ENCODE measurements around the gene PLEKHG4B.
"Not testable (repeated sequence)": the region's sequence is repeated elsewhere in the genome, so short reads cannot be mapped to it uniquely, and the experiment has no call there.

PLEKHG4B gene

DNA sequence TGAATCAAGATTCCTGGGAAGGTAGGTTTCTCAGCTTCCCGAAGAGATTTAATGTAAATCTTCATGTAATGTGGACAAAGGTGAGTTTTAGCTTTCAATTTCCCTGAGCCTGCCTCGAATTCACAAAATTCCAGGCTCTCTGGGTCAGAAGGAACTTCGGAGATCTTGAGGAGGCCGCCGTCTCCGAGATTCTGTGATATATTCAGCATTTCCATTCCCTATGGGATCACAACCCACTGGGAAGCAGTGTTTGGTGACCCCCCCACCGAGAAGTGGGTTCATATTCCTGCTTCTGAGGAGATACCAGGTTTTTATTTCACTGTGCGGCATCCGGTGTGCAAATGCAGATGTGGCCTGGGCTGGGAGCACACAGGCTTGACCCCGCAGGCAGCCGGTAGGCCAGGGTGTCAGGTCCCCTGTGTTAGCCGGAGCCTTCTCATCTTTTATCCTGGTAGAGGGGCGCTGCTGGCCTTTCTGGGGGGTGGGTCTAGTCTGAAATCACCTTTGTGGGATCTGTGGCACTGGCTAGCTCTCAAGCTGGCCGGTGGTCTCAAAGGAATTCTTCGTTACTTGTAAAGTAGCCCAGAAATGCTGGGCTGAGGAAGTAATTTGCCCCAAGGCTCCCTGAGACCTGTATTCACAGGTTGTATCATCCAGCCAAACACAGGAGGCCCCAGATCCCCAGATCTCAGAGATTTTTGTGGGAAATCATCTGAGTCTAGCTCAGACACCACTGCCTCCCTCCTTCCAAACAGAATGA, 1.4 kb downstream of the PLEKHG4B start:
- no peak for DNase-seq (ENCODE audit: low spot score)

DNA sequence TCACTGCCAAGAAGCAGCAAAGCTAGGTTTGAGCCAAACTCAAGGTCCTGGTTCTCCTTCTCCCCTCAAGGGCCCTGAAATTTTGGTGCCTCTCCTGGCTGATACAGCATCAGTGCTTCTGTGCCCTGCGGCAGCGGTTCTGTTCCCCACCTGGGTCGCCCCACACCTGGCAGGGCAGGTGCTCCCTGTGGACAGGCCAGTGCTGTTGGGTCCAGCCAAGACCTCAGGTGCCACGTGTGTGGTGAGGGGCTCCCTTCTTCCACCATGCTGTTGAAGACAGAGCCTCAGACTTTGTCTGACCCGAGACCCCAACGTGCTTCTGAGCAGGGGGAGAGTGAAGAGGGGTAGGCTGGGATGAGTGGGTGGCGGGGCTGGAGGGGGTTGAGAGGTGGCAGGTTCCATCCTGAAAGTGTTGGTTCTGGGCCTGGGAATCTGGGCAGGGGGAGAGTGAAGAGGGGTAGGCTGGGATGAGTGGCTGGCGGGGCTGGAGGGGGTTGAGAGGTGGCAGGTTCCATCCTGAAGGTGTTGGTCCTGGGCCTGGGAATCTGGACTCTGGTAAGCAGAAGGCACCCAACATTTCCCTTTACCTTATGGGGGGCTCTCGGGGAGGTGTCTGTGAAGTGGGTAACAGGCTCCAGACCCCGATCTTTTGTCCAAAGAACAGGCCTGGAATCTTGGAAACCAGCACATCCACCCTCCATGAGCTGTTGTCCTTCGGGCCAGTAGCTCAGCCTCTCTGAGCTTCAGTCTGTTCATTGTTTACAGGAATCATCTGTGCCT, 2.3 kb downstream of the PLEKHG4B start:
- DNase-seq (ENCODE audit: low spot score), result no peak

DNA sequence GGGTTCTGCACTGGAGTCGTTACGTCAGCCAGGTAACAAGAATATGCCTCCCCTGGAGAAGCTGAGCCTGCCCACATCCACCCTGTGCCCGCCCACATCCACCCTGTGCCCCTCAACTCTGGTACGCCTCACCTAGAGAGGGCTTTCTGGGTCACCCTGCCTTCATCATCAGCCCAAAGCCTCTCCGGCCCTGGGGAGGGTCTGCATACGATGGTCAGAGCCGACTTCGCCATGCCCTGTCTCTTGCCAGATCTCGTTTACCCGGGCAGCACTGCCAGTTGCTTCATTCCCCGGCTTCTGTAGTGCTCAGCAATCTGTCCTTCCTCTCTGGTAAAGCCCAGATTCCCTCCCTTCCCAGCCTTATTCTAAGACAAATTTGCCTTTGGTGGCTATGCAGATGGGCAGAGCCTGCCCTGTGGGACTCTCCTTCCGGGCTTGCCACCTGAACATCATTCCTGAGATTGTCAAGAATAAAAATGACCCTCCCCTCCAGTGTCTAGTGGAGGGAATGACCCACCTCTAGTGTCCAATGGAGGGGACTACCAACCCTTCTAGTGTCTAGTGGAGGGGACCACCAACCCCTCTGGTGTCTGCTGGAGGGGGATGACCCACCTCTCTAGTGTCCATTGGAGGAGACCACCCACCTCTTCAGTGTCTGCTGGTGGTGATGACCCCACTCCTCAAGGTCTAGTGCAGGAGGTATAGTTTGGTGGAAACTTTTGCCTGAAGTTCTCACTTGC, 3.4 kb downstream of the PLEKHG4B start:
- no peak for DNase-seq (ENCODE audit: low spot score)

DNA sequence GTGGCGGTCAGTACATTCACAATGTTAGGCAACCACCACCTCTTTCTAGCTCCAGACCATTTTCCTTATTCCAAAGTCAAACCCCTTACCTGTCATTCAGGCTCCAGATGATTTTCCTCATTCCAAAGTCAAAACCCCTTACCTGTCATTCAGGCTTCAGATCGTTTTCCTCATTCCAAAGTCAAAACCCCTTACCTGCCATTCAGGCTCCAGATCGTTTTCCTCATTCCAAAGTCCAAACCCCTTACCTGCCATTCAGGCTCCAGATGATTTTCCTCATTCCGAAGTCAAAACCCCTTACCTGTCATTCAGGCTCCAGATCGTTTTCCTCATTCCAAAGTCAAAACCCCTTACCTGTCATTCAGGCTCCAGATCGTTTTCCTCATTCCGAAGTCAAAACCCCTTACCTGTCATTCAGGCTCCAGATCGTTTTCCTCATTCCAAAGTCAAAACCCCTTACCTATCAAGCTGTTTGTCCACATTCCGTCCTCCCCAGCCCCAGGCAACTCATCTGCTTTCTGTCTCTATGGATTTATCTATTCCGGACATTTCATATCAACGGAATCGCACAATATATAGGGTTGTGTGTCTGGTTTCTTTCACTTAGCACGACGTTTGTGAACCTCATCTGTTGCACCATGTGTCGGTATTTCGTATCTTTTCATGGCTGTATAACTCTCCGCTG, 5.2 kb downstream of the PLEKHG4B start:
- no peak for DNase-seq (ENCODE audit: low spot score)

DNA sequence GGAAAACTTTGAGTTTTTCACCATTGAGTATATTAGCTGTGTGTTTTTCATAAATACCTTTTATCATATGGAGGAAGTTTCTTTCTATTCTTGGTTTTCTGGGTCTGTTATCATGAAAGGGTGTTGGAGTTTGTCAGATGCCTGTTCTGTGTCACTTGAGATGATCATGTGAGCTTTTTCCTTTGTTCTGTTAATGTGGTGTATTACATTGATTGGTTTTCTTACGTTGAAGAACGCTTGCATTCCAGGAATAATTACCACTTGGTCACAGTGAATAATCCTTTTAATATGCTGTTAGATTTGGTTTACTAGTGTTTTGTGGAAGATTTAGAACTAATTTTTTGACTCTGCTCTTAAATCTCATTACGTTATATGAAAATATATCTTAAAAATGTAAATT, 7.8 kb downstream of the PLEKHG4B start:
- no peak for DNase-seq (ENCODE audit: low spot score)

DNA sequence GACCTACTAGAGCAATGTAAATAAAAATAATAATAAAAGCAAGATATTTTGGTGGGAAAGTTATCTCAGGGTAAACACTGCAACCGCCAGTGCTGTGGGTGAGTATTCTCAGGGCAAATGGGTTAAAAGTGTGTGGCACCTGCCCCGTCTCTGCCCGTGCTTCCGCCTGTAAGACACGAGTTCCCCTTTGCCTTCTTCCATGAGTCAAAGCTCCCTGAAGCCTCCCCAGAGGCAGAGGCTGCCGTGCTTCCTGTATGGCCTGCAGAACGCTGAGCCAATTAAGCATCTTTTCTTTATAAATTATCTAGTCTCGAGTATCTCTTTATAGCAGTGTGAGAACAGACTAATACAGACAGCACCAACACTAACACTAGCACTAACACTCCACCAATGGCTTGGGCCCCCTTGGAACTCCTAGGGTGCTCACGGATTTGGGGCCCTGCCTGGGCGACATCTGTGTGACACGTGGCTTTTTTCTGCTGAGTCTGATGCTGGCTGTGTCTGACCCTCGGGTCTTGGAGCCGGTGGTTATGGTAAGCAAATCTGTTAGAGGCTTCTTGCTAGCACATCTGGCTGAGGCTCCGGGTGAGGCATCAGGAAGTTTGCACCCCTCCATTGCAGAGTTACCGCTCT, 10.6 kb downstream of the PLEKHG4B start:
- no peak for DNase-seq (ENCODE audit: low spot score)

DNA sequence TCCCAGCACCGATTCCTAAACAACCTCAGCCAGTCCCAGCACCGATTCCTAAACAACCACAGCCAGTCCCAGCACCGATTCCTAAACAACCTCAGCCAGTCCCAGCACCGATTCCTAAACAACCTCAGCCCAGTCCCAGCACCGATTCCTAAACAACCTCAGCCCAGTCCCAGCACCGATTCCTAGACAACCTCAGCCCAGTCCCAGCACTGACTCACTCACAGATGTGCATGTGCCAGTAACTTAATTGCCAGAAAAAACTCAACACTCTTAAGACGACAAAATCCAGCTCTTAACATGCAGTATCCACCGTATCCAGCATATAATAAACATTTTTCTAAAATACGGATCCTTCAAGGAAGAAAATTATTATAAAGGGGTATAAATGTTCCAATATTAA, 12.1 kb downstream of the PLEKHG4B start:
- not testable (repeated sequence) for DNase-seq (ENCODE audit: low spot score)

DNA sequence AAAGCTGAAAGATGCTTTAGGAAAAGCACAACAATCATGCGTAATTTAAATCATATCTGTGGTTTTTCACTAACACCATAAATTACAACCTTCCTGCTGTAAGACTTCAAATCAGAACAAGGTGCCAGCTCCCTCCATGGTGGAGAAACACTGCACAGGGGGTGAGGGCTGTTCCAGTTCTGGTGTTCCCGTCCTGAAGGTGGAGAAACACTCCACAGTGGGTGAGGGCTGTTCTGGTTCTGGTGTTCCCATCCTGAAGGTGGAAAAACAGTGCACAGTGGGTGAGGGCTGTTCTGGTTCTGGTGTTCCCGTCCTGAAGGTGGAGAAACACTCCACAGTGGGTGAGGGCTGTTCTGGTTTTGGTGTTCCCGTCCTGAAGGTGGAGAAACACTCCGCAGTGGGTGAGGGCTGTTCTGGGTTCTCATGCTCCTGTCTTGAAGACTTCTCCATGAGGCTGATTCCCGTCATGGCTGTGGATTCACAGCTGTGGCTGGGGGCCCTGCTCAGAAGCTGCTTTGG, 12.9 kb downstream of the PLEKHG4B start:
- no peak for DNase-seq (ENCODE audit: low spot score)

DNA sequence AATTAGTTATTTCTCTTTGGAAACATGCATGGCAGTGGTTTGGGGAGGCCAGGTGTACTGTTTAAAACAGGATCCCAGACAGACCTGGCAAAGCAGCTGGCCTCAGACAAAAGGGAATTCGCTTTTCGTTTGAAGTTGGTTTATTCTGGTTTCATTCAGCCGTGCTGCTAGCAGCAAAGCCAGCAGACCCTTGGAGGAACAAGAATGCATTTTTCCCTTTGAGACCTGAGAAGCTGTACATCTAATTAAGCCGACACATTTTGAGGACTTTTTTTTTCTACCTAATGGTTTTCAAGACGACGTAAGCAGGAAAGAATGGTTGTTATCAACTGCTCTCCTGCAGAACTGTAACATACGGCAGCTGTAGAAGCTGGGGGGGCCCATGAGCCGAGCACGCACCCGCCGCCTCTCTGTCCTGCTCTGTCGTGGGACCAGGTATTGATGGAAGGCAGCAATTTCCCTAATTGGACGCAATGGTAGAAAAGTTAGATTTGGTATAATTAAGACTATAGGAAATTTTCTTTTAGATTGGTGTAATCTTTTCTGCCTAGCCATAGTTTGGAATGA, 13.6 kb downstream of the PLEKHG4B start:
- DNase-seq (ENCODE audit: low spot score), result no peak

DNA sequence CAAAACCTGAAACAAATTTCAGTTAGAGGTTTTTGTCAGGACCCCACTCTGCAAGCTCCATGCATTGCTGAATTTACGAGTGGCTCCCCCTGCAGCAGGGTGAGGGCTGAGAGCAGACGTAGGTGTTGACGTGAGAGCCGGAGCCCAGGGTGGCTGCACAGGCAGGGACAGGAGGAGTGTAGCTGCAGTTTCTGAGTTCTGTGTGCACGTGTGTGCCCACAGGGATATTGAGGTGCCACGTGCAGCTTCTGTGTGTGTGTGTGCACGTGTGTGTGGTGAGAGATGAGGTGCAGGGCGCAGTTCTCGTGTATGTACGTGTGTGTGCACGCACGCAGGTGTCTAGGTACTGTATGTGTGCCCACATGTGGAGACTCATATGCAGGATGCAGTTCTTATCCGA, 14.6 kb downstream of the PLEKHG4B start:
- no peak for DNase-seq (ENCODE audit: low spot score)

DNA sequence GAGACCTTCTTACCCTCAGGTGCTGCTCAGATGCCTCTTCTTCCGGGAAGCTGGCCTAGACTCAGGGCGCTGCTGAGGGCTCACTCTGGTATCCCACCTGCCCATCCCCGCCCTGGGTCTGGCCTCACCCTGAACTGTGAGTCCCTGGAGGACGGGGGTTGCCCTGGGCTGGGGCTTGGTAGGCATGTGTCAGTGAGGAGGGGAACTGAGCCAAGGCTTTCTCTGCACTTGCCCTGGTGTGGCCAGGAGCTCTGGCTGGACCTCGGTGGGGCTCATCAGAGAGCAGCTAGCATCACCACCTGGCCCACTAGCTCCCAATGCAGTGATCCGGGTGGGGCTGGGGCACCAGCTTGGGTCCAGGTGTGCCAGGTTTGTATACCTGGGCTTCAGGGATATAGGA, 15.6 kb downstream of the PLEKHG4B start:
- no peak for DNase-seq (ENCODE audit: low spot score)

DNA sequence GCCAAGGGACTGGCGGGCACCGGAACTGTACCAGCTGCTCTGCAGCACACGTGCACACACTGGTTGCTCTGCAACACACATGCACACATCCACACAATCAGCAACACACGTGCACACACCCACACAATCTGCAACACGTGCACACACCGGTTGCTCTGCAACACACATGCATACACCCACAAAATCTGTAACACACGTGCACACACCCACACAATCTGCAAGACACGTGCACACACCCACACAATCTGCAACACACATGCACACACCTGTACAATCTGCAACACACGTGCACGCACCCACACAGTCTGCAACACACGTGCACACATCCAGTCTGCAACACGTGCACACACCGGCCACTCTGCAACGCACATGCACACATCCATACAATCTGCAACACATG, 17.9 kb downstream of the PLEKHG4B start:
- DNase-seq (ENCODE audit: low spot score), result no peak

DNA sequence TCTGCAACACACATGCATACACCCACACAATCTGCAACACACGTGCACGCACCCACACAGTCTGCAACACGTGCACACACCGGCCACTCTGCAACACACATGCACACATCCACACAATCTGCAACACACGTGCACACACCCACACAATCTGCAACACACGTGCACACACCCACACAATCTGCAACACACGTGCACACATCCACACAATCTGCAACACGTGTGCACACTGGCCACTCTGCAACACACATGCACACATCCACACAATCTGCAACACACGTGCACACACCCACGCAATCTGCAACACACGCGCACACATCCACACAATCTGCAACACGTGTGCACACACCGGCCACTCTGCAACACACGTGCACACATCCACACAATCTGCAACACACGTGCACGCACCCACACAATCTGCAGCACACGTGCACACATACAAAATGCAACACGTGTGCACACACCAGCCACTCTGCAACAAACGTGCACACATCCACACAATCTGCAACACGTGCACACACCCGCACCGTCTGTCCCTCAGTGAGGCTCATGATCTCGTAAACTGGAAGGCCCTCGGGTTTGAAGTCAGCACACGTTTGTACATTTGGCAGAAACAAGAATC, 18.4 kb downstream of the PLEKHG4B start:
- DNase-seq (ENCODE audit: low spot score), result no peak

DNA sequence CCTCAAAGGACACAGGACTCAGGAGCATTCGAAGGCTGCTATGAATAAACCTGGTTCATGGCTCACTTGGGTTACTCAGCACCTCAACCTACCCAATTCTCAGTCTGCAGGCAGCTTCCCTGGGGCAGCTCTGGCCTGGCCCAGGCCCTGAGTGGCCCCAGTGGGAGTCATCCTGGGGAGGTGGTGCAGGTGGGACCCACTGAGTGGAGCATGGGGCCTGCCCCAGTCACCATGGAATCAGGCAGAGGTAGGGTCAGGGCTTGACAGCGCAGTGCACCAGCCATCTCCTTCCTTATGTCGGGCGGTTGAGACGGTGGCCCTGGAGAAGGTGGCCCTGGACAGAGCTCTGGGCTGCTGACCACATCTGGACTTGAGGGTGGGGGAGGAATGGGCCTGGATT, 19.2 kb downstream of the PLEKHG4B start:
- no peak for DNase-seq (ENCODE audit: low spot score)

DNA sequence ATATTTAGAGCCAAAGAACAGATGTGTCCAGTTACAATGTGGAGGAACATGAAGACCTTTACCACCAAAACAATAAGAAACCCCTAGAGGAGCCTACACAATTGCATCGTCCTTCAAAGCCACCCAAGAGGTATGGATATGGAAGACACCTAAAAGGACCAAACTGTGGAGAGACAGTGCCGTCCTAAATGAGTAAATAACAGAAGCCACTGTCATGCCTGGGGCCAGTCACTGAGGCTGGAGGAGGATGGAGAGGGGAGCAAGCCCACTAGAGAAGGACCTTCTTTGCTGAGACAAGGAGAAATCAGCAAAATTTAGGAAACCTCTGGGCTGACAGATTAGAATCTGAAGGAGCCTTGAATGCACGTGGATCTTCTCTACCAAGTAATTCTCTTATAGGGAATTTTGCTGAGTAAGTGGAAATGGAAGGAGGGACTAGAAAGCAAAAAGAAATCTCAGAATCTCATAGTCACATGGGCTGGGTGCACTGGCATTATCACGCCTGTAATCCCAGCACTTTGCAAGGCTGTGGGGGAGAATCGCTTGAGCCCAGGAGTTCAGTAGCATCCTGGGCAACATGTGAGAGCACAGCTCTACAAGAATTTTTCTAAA, 27.6 kb downstream of the PLEKHG4B start:
- no peak for DNase-seq (ENCODE audit: low spot score)

DNA sequence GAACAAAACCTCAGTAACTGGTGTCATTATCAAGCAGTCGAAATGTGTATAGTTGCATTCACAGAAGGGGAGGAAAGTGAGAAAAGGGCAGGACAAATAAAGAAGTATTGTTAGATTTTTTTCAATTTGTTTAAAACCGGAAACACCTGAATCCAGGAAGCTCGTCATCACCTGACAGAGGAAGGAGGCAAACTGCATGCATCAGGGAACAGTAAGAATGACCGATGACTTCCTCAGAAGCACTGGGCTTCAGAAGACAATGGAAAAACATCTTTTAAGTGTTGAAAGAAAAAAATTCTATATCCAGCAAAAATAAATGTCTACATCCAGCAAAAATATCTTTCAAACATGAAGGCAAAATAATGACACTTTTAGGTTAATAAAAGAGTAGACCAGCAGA, 29.5 kb downstream of the PLEKHG4B start:
- DNase-seq (ENCODE audit: low spot score), result no peak

DNA sequence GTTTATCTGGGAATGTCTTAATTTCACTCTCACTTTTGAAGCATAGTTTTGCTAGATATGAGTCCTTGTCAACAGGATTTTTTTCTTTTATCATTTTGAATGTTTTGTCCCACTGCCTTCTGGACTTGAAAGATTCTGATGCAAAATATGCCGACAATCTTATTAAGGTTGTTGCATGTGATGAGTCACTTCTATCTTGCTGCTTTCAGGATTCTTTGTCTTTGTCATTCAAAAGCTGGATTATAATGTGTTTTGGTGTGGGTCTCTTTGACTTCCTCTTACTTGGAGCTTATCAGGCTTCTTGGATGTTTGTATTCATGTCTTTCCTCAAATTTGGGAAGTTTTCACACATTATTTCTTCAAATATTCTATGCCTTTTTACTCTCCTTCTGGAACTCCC, 33.8 kb downstream of the PLEKHG4B start:
- no peak for DNase-seq (ENCODE audit: low spot score)

DNA sequence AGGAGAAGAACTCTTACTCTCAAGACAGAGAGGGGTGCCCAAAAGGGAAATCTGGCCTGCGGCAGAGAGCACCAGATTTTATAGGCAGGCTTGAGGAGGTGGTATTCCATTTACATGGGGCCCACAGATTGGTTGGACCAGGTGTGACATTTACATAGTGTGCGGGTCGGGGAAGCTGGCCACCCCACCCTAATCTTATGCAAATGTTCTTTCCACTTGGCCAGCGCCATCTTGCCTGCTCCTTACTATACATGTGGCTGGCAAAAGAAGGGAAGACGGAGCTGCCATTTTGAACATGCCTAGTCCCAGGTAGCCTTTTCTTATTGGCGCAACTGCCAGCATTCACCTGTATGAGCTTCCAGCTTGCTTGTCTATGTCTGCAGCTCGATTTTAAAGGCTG, 34.8 kb downstream of the PLEKHG4B start:
- no peak for DNase-seq (ENCODE audit: low spot score)

DNA sequence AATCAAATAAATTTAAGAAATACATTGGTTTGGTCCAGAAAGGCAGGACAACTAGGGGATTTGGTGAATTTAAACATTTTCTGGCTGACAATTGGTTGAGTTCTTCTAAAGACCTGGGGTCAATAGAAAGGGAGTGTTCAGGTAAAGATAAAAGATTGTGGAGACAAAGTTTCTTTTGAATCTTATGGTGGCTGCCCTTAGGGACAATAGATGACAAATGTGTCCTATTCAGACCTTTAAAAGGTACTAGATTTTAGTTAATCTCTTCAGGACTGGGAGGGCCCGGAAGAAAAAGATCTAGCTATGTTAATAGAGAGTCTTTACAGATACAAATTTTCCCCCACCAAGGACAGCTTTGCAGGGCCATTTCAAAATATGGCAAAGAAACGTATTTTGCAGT, 35.9 kb downstream of the PLEKHG4B start:
- DNase-seq (ENCODE audit: low spot score), result no peak

DNA sequence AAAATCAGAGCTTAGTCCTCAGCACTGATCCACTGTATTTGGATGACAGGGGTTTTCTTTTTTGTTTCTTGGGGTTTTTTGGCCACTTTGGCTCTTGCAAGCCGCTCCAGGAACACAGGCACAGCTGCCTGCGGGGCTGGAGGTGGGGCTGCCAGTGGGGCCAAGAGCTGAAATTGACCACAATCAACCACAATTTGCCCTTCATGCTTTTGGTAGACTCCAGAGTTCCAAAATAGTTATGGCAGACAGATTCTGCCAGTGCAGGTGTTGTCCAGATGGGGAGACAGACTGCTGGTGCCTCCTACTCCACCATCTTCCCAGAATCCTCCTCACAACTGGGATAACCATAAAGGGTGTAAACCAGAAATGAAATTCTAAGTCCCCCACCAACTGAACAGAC, 36.5 kb downstream of the PLEKHG4B start:
- DNase-seq (ENCODE audit: low spot score), result no peak

All from hematopoietic multipotent progenitor cell treated with erythropoietin and hydrocortisone succinate and interleukin-3 and kit ligand, for 15 days (in vitro differentiated cells).